HFFc6 (cell line): Measurements from ENCODE around the gene CERS6. TPM values are rescaled to one million over a fixed set of nuclear protein-coding genes. Genes with fewer than 3 reads are reported as not detected.

Experiments
- DNase-seq: peaks from one replicate; pipeline ENCODE4 v3.0.0-alpha.2; 2018
- H3K27ac Mint-ChIP-seq: 2 replicates; pipeline ENCODE4 v1.8.0; 2020; ENCODE audit warnings: mild to moderate bottlenecking, mixed read lengths
- H3K27me3 Mint-ChIP-seq: 2 replicates; pipeline ENCODE4 v1.8.0; 2021; ENCODE audit warnings: mild to moderate bottlenecking, moderate library complexity, mixed read lengths; ENCODE audit not compliant: insufficient read depth
- H3K36me3 Mint-ChIP-seq: 2 replicates; pipeline ENCODE4 v1.8.0; 2021; ENCODE audit warnings: low read depth, mixed read lengths
- H3K4me1 Mint-ChIP-seq: 2 replicates; pipeline ENCODE4 v1.8.0; 2020; ENCODE audit warnings: low read depth, mixed read lengths
- H3K4me3 Mint-ChIP-seq: 2 replicates; pipeline ENCODE4 v1.8.0; 2020; ENCODE audit warnings: mild to moderate bottlenecking, moderate library complexity, mixed read lengths
- H3K9me3 Mint-ChIP-seq: 2 replicates; pipeline ENCODE4 v1.8.0; 2020; ENCODE audit warnings: mild to moderate bottlenecking, mixed read lengths
- total RNA-seq, 6 experiments: library from RNA; stranded (reverse); fragmentation: NEBNext Ultra II Directional; extraction: Animal tissue kit (Norgen Biotek cat#: 25700); gene quantifications; 2 replicates in 1 of 6; 3 replicates in 5 of 6; pipeline ENCODE4 v1.2.3, GENCODE V29; 2021
- TF ChIP-seq, protein P1 (sequence below): fragments of 200-600 bp; sonication (generic); IDR thresholded peaks from 2 replicates; pipeline ENCODE4 v1.5.0; 2021; ENCODE audit warnings: antibody characterized with exemption, mild to moderate bottlenecking

Gene CERS6
- total RNA-seq, 6 experiments from 2014 or later = 6.2 to 9.9 (median 7.5) TPM

DNA sequence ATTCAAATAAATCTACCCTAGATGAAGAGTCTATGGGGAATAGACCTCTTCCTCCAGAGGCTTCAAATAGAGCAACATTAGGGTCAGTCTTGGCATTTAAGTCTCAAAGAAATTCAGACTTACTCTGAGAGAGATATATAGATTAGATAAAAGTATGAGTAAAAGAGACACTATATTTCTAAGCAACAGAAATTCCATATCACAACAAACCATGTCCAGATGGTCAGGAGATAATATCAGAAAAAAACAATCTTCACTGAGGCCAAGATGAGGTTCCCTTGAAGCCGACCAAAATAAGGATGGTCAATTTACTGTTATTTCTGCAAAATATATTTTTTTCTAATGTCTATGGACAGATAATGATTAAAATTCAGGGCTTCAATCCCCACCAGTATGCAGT lies 257.3 kb downstream of the CERS6 start:
- TF ChIP-seq, protein P1, sequence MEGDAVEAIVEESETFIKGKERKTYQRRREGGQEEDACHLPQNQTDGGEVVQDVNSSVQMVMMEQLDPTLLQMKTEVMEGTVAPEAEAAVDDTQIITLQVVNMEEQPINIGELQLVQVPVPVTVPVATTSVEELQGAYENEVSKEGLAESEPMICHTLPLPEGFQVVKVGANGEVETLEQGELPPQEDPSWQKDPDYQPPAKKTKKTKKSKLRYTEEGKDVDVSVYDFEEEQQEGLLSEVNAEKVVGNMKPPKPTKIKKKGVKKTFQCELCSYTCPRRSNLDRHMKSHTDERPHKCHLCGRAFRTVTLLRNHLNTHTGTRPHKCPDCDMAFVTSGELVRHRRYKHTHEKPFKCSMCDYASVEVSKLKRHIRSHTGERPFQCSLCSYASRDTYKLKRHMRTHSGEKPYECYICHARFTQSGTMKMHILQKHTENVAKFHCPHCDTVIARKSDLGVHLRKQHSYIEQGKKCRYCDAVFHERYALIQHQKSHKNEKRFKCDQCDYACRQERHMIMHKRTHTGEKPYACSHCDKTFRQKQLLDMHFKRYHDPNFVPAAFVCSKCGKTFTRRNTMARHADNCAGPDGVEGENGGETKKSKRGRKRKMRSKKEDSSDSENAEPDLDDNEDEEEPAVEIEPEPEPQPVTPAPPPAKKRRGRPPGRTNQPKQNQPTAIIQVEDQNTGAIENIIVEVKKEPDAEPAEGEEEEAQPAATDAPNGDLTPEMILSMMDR = no peak
- no peaks in the 10 kb centered on the region for H3K4me1 Mint-ChIP-seq
- no peak overlapping the region for H3K4me3 Mint-ChIP-seq
- H3K27ac Mint-ChIP-seq = no peak overlapping the region
- H3K36me3 Mint-ChIP-seq = no peaks in the 10 kb centered on the region
- H3K9me3 Mint-ChIP-seq = no peaks in the 10 kb centered on the region
- H3K27me3 Mint-ChIP-seq = no peaks in the 10 kb centered on the region
- DNase-seq = no peak

DNA sequence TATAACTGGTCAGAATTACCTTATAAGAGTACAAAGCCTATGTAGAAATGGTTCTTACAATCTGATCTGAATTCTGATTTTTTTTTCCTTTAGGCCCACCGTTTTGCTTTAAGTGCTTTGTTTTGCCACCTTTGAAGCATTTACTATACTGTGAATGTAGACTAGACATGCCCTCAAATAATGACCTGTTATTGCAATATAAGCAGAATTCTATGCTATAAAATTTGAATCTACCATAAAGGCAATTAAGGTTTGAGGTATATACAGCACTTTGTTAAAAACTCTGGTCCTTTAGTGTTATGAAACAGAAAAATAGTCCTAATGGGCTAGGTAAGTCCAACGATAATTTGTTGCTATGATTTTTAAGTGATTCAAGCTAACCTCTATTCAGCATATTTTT lies 259.8 kb downstream of the CERS6 start:
- TF ChIP-seq, protein P1 = no peak
- DNase-seq = no peak
- H3K36me3 Mint-ChIP-seq = no peaks in the 10 kb centered on the region
- H3K9me3 Mint-ChIP-seq = no peaks in the 10 kb centered on the region
- no peaks in the 10 kb centered on the region for H3K27me3 Mint-ChIP-seq
- no peaks in the 10 kb centered on the region for H3K4me1 Mint-ChIP-seq
- H3K27ac Mint-ChIP-seq = no peak overlapping the region
- H3K4me3 Mint-ChIP-seq = no peak overlapping the region

DNA sequence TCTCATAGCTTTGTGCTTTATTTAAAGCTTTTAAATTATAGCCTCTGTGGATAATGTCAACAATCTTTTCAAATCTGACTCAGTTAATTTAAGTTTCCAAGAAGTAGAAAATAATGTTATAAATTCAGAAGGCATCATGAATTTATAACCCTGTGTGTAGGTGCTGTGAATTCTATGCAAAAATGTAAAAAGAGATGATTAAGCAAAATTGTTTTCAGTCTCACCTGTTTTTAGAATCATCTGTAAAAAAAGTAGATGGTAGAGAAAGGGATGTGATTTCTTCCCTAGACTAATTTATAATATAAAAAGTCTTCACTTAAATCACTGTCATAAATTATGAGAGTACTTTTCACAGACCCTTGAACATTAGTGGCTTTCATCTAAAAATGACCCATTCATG lies 260.8 kb downstream of the CERS6 start:
- TF ChIP-seq, protein P1 = no peak
- Mint-ChIP-seq H3K27me3 (no peaks in the 10 kb centered on the region), H3K4me1 (no peaks in the 10 kb centered on the region), H3K36me3 (no peaks in the 10 kb centered on the region), H3K27ac (no peak overlapping the region), H3K4me3 (no peak overlapping the region), H3K9me3 (no peaks in the 10 kb centered on the region)
- no peak for DNase-seq

DNA sequence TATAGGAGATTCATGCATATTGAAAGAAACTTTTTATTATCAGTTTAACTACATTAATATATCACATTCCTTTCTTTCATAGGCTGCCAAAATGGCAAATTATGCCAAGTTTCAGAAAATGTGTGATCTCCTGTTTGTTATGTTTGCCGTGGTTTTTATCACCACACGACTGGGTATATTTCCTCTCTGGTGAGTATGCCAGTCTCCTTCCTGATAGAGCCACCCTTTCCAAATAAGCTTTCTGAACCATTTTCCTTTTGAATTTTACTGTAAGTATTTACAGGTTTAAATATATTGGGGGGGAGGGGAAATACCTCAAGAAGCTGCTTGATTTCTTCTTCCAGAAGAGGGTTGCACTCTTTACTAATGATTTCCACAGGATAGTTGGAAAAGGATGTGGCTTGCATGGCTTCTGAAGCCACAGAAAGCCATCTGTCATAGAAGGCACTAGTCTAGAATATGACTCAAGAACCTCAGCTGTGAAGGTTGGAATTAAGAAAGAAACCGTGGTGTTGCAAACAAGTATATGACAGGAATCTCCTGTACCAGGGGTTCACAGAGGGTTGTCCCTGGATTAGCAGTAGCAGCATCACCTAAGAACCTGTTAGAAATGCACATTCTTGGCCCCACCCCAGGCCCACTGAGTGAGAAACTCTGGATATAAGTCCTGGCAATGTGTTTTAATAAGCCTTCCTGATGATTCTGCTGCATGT lies 261.9 kb downstream of the CERS6 start:
- DNase-seq = no peak

DNA sequence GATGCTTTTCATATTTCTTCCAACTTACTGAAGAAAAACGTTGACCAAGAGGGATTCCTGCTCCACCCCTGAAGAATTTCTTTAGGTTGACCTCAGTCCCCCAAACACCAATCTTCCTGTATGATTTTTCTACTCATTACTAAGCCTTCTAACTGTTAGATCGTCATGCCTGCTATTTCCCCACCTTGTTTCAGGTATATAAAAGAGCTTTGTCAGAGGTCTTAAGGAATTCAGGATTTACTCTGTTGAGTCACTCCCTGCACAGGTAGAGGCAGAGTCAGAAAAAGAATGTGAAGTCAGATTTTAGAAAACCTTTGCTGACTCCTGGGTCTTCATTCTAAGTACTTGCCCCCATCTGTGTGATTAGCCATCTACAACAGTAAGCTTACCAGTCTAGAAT lies 262.6 kb downstream of the CERS6 start:
- TF ChIP-seq, protein P1 = no peak
- Mint-ChIP-seq H3K4me1 (peaks cover 15% of the 10 kb centered on the region), H3K36me3 (no peaks in the 10 kb centered on the region), H3K9me3 (no peaks in the 10 kb centered on the region), H3K4me3 (no peak overlapping the region), H3K27ac (no peak overlapping the region), H3K27me3 (no peaks in the 10 kb centered on the region)
- no peak for DNase-seq

More for the DNA sequence above, 261.9 kb downstream of the CERS6 start:
- TF ChIP-seq, protein P1 = no peak
- Mint-ChIP-seq H3K27ac (no peak overlapping the region), H3K4me1 (peaks cover 8% of the 10 kb centered on the region), H3K36me3 (no peaks in the 10 kb centered on the region), H3K27me3 (no peaks in the 10 kb centered on the region), H3K4me3 (no peak overlapping the region), H3K9me3 (no peaks in the 10 kb centered on the region)
